ENCODE measurements around the gene HSD11B2. TPM values are rescaled to one million over a fixed set of nuclear protein-coding genes. Genes with fewer than 3 reads are reported as not detected.
A peak's percentile ranks its signal among the peaks of the same experiment; 100 is the strongest.
"Not testable (repeated sequence)": the region's sequence is repeated elsewhere in the genome, so short reads cannot be mapped to it uniquely, and the experiment has no call there.

HSD11B2 gene
- total RNA-seq, 4 donors from 2014 or later: 1.2 to 82.1 (median 9.7) TPM

DNA sequence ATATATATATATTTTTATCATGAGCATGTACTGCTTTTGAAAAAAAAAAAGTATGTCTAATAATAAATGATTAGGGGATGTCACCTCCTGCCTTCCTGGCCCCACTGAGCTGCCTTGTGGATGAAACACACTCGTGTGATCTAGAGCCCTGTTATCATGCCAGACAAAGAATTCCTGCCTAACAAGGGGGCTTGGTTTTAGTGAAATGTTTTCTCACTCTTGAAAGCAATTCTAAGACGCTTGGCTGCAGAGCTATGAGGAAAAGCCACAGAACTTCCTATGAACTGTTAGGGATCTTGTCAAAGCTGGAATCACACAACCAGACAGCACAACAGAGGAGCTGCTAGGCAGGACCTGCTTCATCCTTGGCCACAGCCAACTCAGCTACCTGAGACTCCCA is 18.6 kb upstream of the HSD11B2 start:
- H3K27ac ChIP-seq: no peak overlapping the region
- intact Hi-C loops (cut with DNase I; ENCODE audit: low total_unique reads): no loop called here

DNA sequence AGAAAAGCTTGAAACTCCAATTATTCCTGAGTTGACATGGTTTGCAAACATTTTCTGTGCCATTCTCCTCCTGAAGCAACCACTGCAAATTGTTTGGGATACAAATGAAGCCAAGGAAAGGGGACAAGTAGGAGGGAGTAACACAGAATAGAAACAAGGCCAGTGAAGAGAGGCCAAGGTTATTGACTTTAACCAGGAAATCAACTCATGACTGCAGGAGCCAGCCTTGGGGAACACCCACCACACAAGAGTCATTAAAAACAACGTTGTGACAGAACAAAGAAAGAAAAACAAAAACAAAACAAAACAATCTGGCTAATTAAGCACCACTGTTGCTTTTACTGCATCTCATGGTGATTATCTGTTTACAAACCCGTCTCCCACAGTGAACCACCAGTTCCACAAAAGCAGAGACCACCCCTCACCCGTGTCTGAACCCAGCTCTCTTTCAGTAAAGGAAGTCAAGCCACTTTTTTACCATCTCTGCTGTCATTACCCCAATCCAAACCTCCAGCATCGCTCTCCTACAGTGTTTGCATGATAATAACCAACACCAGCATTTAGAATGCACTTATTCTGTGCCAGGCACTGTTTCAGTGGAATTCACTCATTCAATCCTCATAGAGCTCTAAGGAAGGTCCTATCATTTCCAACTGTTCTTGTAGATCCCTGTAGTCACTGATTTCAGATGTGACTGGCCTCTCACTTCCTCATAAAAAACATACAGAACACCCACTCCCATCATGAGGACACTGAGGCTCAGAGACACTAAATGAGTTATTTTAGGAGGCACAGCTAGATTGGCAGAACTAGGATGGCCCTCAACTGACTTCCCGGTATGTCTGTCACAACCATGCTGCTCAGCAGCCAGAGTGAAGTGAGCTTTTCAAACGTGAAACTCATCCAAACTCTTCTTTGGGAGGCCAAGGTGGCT is 16.7 kb upstream of the HSD11B2 start:
- intact Hi-C loops (cut with DNase I; ENCODE audit: low total_unique reads): no loop called here
- no peak for DNase-seq
- no peak for TF ChIP-seq POLR2A (IDR thresholded peaks at IDR 0.05)
- TF ChIP-seq, protein P1, sequence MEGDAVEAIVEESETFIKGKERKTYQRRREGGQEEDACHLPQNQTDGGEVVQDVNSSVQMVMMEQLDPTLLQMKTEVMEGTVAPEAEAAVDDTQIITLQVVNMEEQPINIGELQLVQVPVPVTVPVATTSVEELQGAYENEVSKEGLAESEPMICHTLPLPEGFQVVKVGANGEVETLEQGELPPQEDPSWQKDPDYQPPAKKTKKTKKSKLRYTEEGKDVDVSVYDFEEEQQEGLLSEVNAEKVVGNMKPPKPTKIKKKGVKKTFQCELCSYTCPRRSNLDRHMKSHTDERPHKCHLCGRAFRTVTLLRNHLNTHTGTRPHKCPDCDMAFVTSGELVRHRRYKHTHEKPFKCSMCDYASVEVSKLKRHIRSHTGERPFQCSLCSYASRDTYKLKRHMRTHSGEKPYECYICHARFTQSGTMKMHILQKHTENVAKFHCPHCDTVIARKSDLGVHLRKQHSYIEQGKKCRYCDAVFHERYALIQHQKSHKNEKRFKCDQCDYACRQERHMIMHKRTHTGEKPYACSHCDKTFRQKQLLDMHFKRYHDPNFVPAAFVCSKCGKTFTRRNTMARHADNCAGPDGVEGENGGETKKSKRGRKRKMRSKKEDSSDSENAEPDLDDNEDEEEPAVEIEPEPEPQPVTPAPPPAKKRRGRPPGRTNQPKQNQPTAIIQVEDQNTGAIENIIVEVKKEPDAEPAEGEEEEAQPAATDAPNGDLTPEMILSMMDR (IDR thresholded peaks at IDR 0.05): no peak
- H3K27ac ChIP-seq: peak overlapping the region in 1 of 2 donors; percentile 20
- H3K4me1 ChIP-seq: no peaks in the 10 kb centered on the region
- no peaks in the 10 kb centered on the region for H3K9me3 ChIP-seq
- H3K27me3 ChIP-seq: no peaks in the 10 kb centered on the region
- H3K4me3 ChIP-seq: no peak overlapping the region
- H3K36me3 ChIP-seq: no peaks in the 10 kb centered on the region

More for the DNA sequence above, 18.6 kb upstream of the HSD11B2 start:
- no peaks in the 10 kb centered on the region for H3K27me3 ChIP-seq
- no peak overlapping the region for H3K4me3 ChIP-seq
- TF ChIP-seq, protein P1 (IDR thresholded peaks at IDR 0.05): no peak
- TF ChIP-seq POLR2A (IDR thresholded peaks at IDR 0.05): no peak
- no peaks in the 10 kb centered on the region for H3K9me3 ChIP-seq
- no peaks in the 10 kb centered on the region for H3K36me3 ChIP-seq
- no peaks in the 10 kb centered on the region for H3K4me1 ChIP-seq
- DNase-seq: no peak

DNA sequence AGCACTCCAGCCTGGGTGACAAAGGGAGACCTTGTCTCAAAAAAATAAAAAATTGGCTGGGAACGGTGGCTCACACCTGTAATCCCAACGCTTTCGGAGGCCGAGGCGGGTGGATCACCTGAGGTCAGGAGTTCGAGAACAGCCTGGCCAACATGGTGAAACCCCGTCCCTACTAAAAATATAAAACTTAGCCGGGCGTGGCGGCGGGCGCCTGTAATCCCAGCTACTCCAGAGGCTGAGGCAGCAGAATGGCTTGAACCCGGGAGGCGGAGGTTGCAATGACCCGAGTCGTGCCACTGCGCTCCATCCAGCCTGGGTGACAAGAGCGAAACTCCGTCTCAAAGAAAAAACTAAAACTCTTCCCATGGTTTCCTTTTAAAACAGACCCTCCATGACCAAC is 15.5 kb upstream of the HSD11B2 start:
- DNase-seq: peak in 1 of 2 donors; percentile 14
- H3K27me3 ChIP-seq; intact Hi-C loops (cut with DNase I; ENCODE audit: low total_unique reads); H3K4me1 ChIP-seq; H3K36me3 ChIP-seq; H3K9me3 ChIP-seq: not testable (repeated sequence)
- H3K27ac ChIP-seq: peak overlapping the region; percentile 82 to 91
- H3K4me3 ChIP-seq: peak overlapping the region; percentile 55 to 59

DNA sequence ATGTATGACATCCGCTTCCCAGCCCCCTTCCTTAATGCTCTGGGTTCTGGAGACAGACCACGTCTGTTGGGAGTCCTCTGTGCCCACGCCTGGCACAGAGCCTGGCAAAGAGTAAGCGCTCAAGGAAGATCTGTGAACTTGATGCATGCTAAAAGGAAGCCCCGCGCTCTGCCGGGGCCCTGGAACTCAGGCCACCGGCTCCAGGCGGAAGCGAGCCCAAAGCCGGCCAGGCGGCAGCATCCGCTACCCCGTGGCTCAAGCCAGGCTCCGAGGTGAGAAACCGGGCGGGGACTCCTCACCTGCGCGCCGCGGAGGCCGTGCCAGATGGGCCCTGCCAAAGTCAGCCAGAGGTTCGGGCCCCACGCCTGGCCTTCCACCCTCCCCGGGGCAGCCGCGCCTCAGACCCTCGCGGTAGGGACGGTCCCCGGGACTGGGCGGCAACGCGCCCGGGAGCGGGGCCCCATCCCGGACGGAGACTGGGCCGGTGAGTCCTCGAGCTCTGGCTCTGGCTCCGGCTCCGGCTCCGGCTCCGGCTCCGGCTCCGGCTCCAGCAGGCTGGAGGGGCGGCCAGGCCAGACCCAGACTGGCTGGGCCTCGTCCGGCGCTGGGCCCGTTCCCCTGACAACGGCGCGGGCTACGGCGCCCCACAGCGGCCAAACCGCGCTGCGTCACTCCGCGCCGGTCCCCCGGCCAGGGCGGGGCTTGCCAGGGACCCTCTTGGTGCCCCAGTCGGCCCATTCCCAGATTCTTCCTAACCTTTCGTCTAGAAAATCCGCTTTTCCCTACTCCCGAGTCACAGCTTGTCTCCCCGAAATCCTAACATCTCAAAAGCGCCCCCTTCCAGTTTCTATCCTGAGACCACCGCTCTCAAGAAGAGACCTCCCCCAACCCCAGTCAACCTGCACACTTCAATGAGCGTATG is 14.8 kb upstream of the HSD11B2 start, which contains the start of gene ZDHHC1:
ZDHHC1 (minus strand) TSS at position 606 of the 922 bp plus-strand sequence. CDS start 8,702 bp downstream, outside the sequence.
- Histone ChIP-seq H3K4me1 (no peaks in the 10 kb centered on the region), H3K9me3 (no peaks in the 10 kb centered on the region), H3K27ac (peak within 1 kb of the TSS; percentile 82 to 91), H3K27me3 (no peaks in the 10 kb centered on the region), H3K36me3 (no peaks in the 10 kb centered on the region), H3K4me3 (peak within 1 kb of the TSS; percentile 55 to 59)
- DNase-seq: peak; percentile 61 to 83
- TF ChIP-seq, protein P1 (IDR thresholded peaks at IDR 0.05): peak; percentile 39 to 78 (median 64)
- TF ChIP-seq POLR2A (IDR thresholded peaks at IDR 0.05): peak in 1 of 2 donors; percentile 78
- intact Hi-C loops (cut with DNase I; ENCODE audit: low total_unique reads): no loop called here

DNA sequence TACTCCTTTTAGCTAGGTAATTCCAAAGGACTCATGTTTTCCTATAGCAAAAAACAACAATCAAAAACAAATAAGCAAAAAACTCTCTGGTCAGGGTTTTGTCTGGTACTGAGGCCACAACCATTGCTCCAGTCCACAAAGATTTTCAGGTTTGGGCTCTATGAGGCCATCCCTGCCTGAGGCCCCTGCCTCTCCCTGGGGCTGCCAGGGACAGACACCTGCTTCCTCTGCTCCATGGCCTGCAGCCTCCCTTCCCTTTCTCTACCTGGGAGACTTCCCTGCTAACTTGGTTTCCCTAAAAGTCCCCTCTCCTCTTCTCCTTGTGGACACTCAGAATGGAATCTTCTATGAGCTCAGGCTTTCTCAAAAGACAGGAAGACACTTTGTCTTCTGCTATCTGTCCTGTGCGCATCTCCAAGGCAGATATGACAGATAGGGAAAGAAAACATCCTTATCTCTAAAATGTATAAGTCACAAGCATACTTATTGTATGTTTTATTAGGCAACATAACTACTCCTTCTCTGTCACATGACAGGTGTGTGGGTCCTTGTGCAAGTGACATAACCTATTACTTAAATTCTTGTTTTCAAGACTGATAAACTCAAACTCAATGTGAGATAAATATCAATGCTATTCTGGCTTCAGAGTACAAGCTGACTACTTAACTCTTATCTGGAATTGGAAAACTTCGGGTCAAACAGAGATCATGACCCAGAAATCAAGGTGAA is 13.4 kb upstream of the HSD11B2 start:
- no peaks in the 10 kb centered on the region for H3K36me3 ChIP-seq
- DNase-seq: no peak
- TF ChIP-seq POLR2A (IDR thresholded peaks at IDR 0.05): no peak
- TF ChIP-seq, protein P1 (IDR thresholded peaks at IDR 0.05): no peak
- no peaks in the 10 kb centered on the region for H3K9me3 ChIP-seq
- intact Hi-C loops (cut with DNase I; ENCODE audit: low total_unique reads): no loop called here
- no peak overlapping the region for H3K27ac ChIP-seq
- H3K4me1 ChIP-seq: no peaks in the 10 kb centered on the region
- H3K4me3 ChIP-seq: no peak overlapping the region
- H3K27me3 ChIP-seq: no peaks in the 10 kb centered on the region
